ENCODE data around the gene CNR2.

DNA sequence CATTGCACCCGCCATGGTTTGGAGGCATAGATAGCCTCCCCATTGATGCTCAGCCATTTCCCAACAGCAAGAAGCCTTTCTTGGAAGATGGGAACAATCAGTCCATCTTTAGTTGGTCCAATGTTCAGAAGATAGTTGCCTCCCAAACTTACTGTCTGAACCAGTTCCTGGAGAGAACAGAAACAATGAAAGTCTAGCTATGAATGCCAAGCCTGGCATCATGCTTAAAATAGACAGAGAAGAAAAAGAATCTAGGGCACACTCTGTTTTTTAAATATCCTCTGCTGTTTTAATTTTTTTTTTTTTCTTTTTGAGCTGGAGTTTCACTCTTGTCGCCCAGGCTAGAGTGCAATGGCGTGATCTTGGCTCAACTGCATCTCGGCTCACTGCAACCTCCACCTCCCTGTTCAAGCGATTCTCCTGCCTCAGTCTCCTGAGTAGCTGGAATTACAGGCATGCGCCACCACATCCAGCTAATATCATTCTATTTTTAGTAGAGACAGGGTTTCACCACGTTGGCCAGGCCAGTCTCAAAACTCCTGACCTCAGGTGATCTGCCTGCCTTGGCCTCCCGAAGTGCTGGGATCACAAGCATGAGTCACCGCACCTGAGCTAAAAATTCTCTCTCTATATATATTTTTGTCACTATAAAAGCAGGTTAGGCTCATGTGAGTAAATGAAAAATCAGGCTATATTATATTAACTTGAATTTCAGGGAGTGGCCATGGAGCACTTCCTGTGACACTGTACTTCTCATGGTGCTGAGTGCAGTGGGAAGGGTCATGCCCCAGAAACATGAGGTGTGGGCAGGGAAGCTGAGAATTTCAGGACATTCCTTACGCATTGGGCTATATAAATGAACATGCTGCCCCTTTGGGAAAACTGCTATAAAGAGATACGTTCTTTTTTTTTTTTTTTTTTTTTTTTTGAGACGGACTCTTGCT, 64.2 kb downstream of the CNR2 start:
- TF ChIP-seq, protein P1, sequence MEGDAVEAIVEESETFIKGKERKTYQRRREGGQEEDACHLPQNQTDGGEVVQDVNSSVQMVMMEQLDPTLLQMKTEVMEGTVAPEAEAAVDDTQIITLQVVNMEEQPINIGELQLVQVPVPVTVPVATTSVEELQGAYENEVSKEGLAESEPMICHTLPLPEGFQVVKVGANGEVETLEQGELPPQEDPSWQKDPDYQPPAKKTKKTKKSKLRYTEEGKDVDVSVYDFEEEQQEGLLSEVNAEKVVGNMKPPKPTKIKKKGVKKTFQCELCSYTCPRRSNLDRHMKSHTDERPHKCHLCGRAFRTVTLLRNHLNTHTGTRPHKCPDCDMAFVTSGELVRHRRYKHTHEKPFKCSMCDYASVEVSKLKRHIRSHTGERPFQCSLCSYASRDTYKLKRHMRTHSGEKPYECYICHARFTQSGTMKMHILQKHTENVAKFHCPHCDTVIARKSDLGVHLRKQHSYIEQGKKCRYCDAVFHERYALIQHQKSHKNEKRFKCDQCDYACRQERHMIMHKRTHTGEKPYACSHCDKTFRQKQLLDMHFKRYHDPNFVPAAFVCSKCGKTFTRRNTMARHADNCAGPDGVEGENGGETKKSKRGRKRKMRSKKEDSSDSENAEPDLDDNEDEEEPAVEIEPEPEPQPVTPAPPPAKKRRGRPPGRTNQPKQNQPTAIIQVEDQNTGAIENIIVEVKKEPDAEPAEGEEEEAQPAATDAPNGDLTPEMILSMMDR (IDR thresholded peaks at IDR 0.05), result no peak
- TF ChIP-seq POLR2A (IDR thresholded peaks at IDR 0.05), result no peak
